Kidney (tissue), 14 donors: ENCODE measurements around the gene LHFPL3. TPM values are rescaled to one million over a fixed set of nuclear protein-coding genes. Genes with fewer than 3 reads are reported as not detected.

ENCODE experiments used
- DNase-seq, 5 donors: peaks; one replicate each; pipeline ENCODE4 v3.0.0-alpha.2; 2013 to 2020
- FAIRE-seq: peaks from 2 replicates; lab custom pipeline; 2012; peaks lifted over from hg19 to GRCh38; lab: Jason Lieb, UNC
- H3K27ac ChIP-seq, 2 donors: one replicate each; pipeline ENCODE4 v1.7.0; 2013; ENCODE audit warnings: low read depth in 2 of 2, low read length in 2 of 2, inconsistent platforms in 1 of 2
- H3K27me3 ChIP-seq: one replicate; pipeline ENCODE4 v1.7.1; 2013; ENCODE audit warnings: low read length, inconsistent platforms; ENCODE audit not compliant: control insufficient read depth, insufficient read depth
- H3K36me3 ChIP-seq, 3 donors: one replicate each; pipeline versions ENCODE4 v1.7.0 to v1.7.1; 2013; ENCODE audit warnings: low read length in 3 of 3, control low read depth in 1 of 3, inconsistent platforms in 1 of 3; ENCODE audit not compliant: insufficient read depth in 3 of 3, control insufficient read depth in 2 of 3
- H3K4me1 ChIP-seq, 3 donors: one replicate each; pipeline versions ENCODE4 v1.7.0 to v1.7.1; 2013; ENCODE audit warnings: low read length in 3 of 3, inconsistent platforms in 1 of 3, low read depth in 1 of 3; ENCODE audit not compliant: control insufficient read depth in 2 of 3, insufficient read depth in 2 of 3
- H3K4me3 ChIP-seq, 3 donors: one replicate each; pipeline versions ENCODE4 v1.7.0 to v1.8.1; 2013; ENCODE audit warnings: low read length in 3 of 3, control low read depth in 1 of 3, inconsistent platforms in 1 of 3
- H3K9ac ChIP-seq, 3 donors: one replicate each; pipeline versions ENCODE4 v1.7.0 to v1.7.1; 2013; ENCODE audit warnings: low read length in 3 of 3, control low read depth in 1 of 3, inconsistent platforms in 1 of 3
- H3K9me3 ChIP-seq, 3 donors: one replicate each; pipeline versions ENCODE4 v1.7.0 to v1.7.1; 2013; ENCODE audit warnings: low read length in 3 of 3, control low read depth in 1 of 3, inconsistent platforms in 1 of 3; ENCODE audit not compliant: control insufficient read depth in 2 of 3, insufficient read depth in 1 of 3
- CTCF ChIP-seq: IDR thresholded peaks from 3 replicates; pipeline ENCODE4 v1.5.1; 2012; ENCODE audit warnings: mild to moderate bottlenecking, moderate library complexity, borderline replicate concordance; ENCODE audit not compliant: insufficient read depth; ENCODE audit errors: extremely low read depth
- intact Hi-C: fragments of 100-400 bp; cut with DNase I; formaldehyde crosslinking; loops from one replicate; pipeline ENCODE4 v1.11.1; 2022
- polyA plus RNA-seq: library from polyadenylated mRNA; stranded (reverse); fragments of 350-450 nt; fragmentation: Illumina TruSeq; extraction: RNeasy Lipid Tissue Mini Kit (QIAGEN cat#74804); gene quantifications from one replicate; pipeline ENCODE4 v1.2.3, GENCODE V29; 2014; ENCODE audit warnings: low read depth, low replicate concordance; ENCODE audit not compliant: insufficient read depth
- total RNA-seq: library from RNA; stranded (reverse); fragmentation: NEBNext Ultra II Directional; extraction: Animal tissue kit (Norgen Biotek cat#: 25700); gene quantifications from one replicate; pipeline ENCODE4 v1.2.1, GENCODE V29; 2021
- donor health status: control.
- donor health status: control.
- donor health status: control.
- donor health status: control.
- donor health status: control.
- donor health status: DM: yes; HTN: yes; CAD: no.
- donor health status: Normal renal cell carcinoma (clear cell type).

The LHFPL3 gene
- total and polyA plus RNA-seq, 2 donors from 2014 or later = not detected

DNA sequence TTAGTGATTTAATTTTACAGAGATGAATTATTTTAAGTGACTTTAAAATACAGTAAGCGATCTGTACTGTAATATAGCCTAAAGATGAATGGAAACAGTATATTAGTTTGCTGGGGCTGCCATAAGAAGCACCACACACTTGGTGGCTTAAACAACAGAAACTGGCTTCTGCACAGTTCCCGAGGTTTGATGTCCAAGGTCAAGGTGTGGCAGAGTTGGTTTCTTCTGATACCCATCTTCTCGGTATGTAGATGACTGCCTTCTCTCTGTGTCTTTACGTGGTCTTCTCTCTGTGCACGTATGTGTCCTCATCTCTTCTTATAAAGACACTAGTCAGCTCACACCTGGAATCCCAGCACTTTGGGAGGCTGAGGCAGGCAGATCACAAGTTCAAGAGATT lies 621.6 kb downstream of the LHFPL3 start:
- Histone ChIP-seq H3K9ac (no peak overlapping the region), H3K27me3 (no peaks in the 10 kb centered on the region), H3K9me3 (no peaks in the 10 kb centered on the region), H3K36me3 (no peaks in the 10 kb centered on the region), H3K27ac (peak overlapping the region; percentile 35 to 80), H3K4me1 (peaks cover 6 to 9% (median 7%) of the 10 kb centered on the region in 3 donors), H3K4me3 (no peak overlapping the region)
- intact Hi-C loops = no loop called here
- TF ChIP-seq CTCF = no peak
- FAIRE-seq (no peak), DNase-seq (no peak)

DNA sequence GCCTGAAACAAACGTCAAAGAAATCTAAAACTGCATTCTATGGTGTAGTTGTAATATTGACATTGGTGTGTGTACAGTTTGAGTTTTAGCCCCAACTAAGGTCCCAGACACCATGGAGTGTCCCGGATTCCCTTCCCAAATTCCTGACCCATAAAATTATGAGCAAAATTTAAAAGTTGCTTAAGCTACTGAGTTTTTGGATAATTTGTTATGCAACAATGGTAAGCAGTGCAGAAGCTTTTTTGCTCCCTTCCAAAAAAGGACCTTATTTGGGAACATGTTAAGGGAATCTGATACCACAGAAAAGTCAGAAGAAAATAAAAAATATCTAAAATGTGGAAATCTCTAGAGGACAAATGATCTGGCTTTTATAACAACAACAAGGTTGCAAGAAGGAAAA lies 622.4 kb downstream of the LHFPL3 start:
- no peak for FAIRE-seq
- intact Hi-C loops = no loop called here
- no peaks in the 10 kb centered on the region for H3K9me3 ChIP-seq

DNA sequence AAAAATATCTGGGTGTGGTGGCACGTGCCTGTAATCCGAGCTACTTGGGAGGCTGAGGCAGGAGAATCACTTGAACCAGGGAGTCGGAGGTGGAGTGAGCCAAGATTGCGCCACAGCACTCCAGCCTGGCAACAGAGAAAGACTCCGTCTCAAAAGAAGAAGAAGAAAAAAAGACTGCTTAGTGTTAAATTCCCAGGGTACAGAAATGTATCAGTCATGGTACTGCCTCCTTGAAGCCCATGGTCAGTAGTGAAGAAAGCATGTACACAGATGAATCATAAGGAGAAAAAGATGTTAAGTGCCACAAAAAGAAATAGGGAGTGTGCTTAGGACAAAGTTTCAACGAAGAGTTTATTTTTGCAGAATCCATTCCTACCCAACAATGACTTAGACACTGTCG lies 623.1 kb downstream of the LHFPL3 start:
- Histone ChIP-seq H3K9me3 (no peaks in the 10 kb centered on the region), H3K4me3 (no peak overlapping the region), H3K4me1 (no peaks in the 10 kb centered on the region), H3K9ac (no peak overlapping the region), H3K27me3 (no peaks in the 10 kb centered on the region), H3K36me3 (no peaks in the 10 kb centered on the region), H3K27ac (peak overlapping the region in 1 of 2 donors; percentile 74)
- TF ChIP-seq CTCF = no peak
- FAIRE-seq (no peak), DNase-seq (no peak)
- intact Hi-C loops = no loop called here

More for the DNA sequence above, 622.4 kb downstream of the LHFPL3 start:
- peak overlapping the region in 1 of 2 donors; percentile 80 for H3K27ac ChIP-seq
- H3K4me1 ChIP-seq = peaks cover 0 to 4% (median under 1%) of the 10 kb centered on the region in 3 donors
- no peaks in the 10 kb centered on the region for H3K36me3 ChIP-seq
- H3K9ac ChIP-seq = no peak overlapping the region
- no peak for DNase-seq
- H3K4me3 ChIP-seq = no peak overlapping the region
- TF ChIP-seq CTCF = no peak
- H3K27me3 ChIP-seq = no peaks in the 10 kb centered on the region

GRCh38 chr7:104955276-104955675 lies 626.9 kb downstream of the LHFPL3 start:
- H3K27me3 ChIP-seq = no peaks in the 10 kb centered on the region
- H3K9ac ChIP-seq = no peak overlapping the region
- H3K27ac ChIP-seq = no peak overlapping the region
- H3K4me1 ChIP-seq = peaks cover 0 to 3% (median 0%) of the 10 kb centered on the region in 3 donors
- DNase-seq (no peak), FAIRE-seq (no peak)
- H3K36me3 ChIP-seq = no peaks in the 10 kb centered on the region
- no peaks in the 10 kb centered on the region for H3K9me3 ChIP-seq
- no peak for TF ChIP-seq CTCF
- intact Hi-C loops = no loop called here
- no peak overlapping the region for H3K4me3 ChIP-seq
